ENCODE measurements around the gene CLMN. TPM values are rescaled to one million over a fixed set of nuclear protein-coding genes. Genes with fewer than 3 reads are reported as not detected.
A peak's percentile ranks its signal among the peaks of the same experiment; 100 is the strongest.

CLMN gene
- total and polyA plus RNA-seq, 9 of the 15 experiments (the other 6 are each of a cell fraction or from before 2014, with no cell fraction given) = 0.01 to 0.18 (median 0.07) TPM; not detected in 4

- TF ChIP-seq, protein P1, sequence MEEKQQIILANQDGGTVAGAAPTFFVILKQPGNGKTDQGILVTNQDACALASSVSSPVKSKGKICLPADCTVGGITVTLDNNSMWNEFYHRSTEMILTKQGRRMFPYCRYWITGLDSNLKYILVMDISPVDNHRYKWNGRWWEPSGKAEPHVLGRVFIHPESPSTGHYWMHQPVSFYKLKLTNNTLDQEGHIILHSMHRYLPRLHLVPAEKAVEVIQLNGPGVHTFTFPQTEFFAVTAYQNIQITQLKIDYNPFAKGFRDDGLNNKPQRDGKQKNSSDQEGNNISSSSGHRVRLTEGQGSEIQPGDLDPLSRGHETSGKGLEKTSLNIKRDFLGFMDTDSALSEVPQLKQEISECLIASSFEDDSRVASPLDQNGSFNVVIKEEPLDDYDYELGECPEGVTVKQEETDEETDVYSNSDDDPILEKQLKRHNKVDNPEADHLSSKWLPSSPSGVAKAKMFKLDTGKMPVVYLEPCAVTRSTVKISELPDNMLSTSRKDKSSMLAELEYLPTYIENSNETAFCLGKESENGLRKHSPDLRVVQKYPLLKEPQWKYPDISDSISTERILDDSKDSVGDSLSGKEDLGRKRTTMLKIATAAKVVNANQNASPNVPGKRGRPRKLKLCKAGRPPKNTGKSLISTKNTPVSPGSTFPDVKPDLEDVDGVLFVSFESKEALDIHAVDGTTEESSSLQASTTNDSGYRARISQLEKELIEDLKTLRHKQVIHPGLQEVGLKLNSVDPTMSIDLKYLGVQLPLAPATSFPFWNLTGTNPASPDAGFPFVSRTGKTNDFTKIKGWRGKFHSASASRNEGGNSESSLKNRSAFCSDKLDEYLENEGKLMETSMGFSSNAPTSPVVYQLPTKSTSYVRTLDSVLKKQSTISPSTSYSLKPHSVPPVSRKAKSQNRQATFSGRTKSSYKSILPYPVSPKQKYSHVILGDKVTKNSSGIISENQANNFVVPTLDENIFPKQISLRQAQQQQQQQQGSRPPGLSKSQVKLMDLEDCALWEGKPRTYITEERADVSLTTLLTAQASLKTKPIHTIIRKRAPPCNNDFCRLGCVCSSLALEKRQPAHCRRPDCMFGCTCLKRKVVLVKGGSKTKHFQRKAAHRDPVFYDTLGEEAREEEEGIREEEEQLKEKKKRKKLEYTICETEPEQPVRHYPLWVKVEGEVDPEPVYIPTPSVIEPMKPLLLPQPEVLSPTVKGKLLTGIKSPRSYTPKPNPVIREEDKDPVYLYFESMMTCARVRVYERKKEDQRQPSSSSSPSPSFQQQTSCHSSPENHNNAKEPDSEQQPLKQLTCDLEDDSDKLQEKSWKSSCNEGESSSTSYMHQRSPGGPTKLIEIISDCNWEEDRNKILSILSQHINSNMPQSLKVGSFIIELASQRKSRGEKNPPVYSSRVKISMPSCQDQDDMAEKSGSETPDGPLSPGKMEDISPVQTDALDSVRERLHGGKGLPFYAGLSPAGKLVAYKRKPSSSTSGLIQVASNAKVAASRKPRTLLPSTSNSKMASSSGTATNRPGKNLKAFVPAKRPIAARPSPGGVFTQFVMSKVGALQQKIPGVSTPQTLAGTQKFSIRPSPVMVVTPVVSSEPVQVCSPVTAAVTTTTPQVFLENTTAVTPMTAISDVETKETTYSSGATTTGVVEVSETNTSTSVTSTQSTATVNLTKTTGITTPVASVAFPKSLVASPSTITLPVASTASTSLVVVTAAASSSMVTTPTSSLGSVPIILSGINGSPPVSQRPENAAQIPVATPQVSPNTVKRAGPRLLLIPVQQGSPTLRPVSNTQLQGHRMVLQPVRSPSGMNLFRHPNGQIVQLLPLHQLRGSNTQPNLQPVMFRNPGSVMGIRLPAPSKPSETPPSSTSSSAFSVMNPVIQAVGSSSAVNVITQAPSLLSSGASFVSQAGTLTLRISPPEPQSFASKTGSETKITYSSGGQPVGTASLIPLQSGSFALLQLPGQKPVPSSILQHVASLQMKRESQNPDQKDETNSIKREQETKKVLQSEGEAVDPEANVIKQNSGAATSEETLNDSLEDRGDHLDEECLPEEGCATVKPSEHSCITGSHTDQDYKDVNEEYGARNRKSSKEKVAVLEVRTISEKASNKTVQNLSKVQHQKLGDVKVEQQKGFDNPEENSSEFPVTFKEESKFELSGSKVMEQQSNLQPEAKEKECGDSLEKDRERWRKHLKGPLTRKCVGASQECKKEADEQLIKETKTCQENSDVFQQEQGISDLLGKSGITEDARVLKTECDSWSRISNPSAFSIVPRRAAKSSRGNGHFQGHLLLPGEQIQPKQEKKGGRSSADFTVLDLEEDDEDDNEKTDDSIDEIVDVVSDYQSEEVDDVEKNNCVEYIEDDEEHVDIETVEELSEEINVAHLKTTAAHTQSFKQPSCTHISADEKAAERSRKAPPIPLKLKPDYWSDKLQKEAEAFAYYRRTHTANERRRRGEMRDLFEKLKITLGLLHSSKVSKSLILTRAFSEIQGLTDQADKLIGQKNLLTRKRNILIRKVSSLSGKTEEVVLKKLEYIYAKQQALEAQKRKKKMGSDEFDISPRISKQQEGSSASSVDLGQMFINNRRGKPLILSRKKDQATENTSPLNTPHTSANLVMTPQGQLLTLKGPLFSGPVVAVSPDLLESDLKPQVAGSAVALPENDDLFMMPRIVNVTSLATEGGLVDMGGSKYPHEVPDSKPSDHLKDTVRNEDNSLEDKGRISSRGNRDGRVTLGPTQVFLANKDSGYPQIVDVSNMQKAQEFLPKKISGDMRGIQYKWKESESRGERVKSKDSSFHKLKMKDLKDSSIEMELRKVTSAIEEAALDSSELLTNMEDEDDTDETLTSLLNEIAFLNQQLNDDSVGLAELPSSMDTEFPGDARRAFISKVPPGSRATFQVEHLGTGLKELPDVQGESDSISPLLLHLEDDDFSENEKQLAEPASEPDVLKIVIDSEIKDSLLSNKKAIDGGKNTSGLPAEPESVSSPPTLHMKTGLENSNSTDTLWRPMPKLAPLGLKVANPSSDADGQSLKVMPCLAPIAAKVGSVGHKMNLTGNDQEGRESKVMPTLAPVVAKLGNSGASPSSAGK (IDR thresholded peaks at IDR 0.05) = no peak
- peak in 1 of 2 experiments; percentile 34; a peak in 2 of 4 replicates for TF ChIP-seq ETV6 (IDR thresholded peaks at IDR 0.05; ENCODE audit: borderline replicate concordance in 1 of 2, low read depth in 2 of 2, low read length in 1 of 2)
- no peak for TF ChIP-seq ETV6 (CRISPR knock-in tag; IDR thresholded peaks at IDR 0.05; ENCODE audit: borderline replicate concordance)
- no peak for TF ChIP-seq ZNF592 (IDR thresholded peaks at IDR 0.05)
These were observed 182.4 kb downstream of the CLMN start (continued) for GRCh38 chr14:95137164-95137803.

Data from K562 (cell line).